Mucosa of descending colon (tissue), 3 donors: Measurements from ENCODE around the gene SUPT7L. TPM values are rescaled to one million over a fixed set of nuclear protein-coding genes. Genes with fewer than 3 reads are reported as not detected.
A peak's percentile ranks its signal among the peaks of the same experiment; 100 is the strongest.

Experiments
- ATAC-seq: fragments of 200-7000 bp; cut with Tn5 transposase; one replicate; pipeline ENCODE4 v1.9.1; 2020; ENCODE audit warnings: mild to moderate bottlenecking, moderate library complexity
- DNase-seq, 3 donors: peaks; one replicate each; pipeline ENCODE4 v3.0.0-alpha.2; 2020
- H3K36me3 ChIP-seq: fragments of 200-600 bp; one replicate; pipeline ENCODE4 v1.8.0; 2021; ENCODE audit warnings: low read depth, mild to moderate bottlenecking
- H3K4me1 ChIP-seq: fragments of 200-600 bp; one replicate; pipeline ENCODE4 v1.8.0; 2021; ENCODE audit warnings: low read depth, mild to moderate bottlenecking
- H3K4me3 ChIP-seq: fragments of 200-600 bp; one replicate; pipeline ENCODE4 v1.8.0; 2021; ENCODE audit warnings: mild to moderate bottlenecking
- H3K9me3 ChIP-seq: fragments of 200-600 bp; one replicate; pipeline ENCODE4 v1.8.0; 2021; ENCODE audit warnings: mild to moderate bottlenecking
- intact Hi-C, 2 donors: fragments of 100-400 bp; cut with DNase I in 1 of 2; cut with micrococcal nuclease in 1 of 2; formaldehyde crosslinking; loops; one replicate each; pipeline versions ENCODE4 v1.11.0 to v1.11.1; 2022; cut with DNase I, micrococcal nuclease
- total RNA-seq, 3 donors: library from RNA; stranded (reverse); fragmentation: NEBNext Ultra II Directional in 2 of 3; extraction: Animal tissue kit (Norgen Biotek cat#: 25700) in 2 of 3; gene quantifications; one replicate each; pipeline versions ENCODE4 v1.2.1 to v1.2.4, GENCODE V29; 2021 to 2023
- TF ChIP-seq, protein P1 (sequence below): fragments of 200-600 bp; IDR thresholded peaks from one replicate; pipeline ENCODE4 v1.8.0; 2022; ENCODE audit warnings: antibody characterized with exemption, mild to moderate bottlenecking
- donor health status: DM: no; HTN: no; CAD: no; lungs with moderate emphysema.
- donor health status: DM: no; HTN: no; CAD: no.
- donor health status: DM: no; HTN: yes; CAD: no.

SUPT7L gene
- total RNA-seq, 3 donors from 2014 or later: 19.5 to 30.3 (median 28.1) TPM

DNA sequence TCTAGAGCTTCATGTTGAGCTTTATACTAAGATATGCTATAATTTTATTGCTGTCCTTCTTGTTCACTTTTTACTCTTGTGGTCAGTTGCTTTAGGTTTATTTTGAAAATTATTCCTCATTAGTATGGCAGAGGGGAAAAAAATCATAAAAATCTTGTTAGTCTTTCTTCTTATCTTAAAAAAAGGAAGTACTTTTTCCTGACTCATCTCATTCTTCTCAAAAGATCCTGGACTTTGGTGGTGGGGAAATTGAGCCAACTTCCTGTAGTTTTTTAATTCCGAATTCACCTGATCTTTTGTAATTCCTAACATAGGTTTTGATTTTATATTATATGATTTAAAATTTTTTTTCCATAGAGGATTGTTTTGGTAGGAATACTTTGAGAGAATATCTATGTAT, 4.0 kb upstream of the SUPT7L start:
- Histone ChIP-seq H3K36me3 (peaks cover 10% of the 10 kb centered on the region), H3K9me3 (no peaks in the 10 kb centered on the region), H3K4me3 (no peak overlapping the region), H3K4me1 (peaks cover 17% of the 10 kb centered on the region)
- intact Hi-C loops: no loop called here
- DNase-seq: no peak
- TF ChIP-seq, protein P1, sequence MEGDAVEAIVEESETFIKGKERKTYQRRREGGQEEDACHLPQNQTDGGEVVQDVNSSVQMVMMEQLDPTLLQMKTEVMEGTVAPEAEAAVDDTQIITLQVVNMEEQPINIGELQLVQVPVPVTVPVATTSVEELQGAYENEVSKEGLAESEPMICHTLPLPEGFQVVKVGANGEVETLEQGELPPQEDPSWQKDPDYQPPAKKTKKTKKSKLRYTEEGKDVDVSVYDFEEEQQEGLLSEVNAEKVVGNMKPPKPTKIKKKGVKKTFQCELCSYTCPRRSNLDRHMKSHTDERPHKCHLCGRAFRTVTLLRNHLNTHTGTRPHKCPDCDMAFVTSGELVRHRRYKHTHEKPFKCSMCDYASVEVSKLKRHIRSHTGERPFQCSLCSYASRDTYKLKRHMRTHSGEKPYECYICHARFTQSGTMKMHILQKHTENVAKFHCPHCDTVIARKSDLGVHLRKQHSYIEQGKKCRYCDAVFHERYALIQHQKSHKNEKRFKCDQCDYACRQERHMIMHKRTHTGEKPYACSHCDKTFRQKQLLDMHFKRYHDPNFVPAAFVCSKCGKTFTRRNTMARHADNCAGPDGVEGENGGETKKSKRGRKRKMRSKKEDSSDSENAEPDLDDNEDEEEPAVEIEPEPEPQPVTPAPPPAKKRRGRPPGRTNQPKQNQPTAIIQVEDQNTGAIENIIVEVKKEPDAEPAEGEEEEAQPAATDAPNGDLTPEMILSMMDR: no peak
- ATAC-seq: no peak

DNA sequence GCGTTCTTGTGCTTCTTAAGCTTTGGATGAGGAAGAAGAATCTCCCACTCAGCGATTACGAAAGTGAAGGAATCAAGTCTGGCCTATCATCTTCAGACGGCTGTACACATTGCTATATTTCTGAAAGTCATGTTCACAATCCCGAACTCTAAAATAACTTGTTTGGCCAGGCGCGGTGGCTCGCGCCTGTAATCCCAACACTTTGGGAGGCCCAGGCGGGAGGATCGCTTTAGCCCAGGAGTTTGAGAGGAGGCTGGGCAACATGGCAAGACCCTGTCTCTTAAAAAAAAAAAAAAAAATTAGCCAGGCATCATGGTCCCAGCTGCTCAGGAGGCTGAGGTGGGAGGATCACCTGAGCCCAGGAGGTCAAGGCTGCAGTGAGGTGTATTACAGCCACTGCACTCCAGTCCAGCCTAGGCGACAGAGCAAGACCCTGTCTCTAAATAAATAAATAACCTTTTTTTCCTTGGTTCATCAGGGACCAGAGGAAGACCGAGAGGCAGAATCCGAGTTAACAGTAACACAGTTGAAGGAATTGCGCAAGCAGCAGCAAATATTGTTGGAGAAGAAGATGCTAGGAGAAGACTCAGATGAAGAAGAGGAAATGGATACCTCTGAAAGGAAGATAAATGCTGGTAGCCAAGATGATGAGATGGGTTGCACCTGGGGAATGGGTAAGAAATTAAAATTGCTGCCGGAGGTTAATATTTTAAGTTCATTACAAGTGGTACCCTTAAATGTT, 1.4 kb upstream of the SUPT7L start:
- ATAC-seq: no peak
- Histone ChIP-seq H3K4me3 (peak overlapping the region; percentile 85), H3K36me3 (peaks cover 6% of the 10 kb centered on the region), H3K4me1 (peaks cover 21% of the 10 kb centered on the region), H3K9me3 (no peaks in the 10 kb centered on the region)
- TF ChIP-seq, protein P1: no peak
- intact Hi-C loops: no loop called here
- no peak for DNase-seq

DNA sequence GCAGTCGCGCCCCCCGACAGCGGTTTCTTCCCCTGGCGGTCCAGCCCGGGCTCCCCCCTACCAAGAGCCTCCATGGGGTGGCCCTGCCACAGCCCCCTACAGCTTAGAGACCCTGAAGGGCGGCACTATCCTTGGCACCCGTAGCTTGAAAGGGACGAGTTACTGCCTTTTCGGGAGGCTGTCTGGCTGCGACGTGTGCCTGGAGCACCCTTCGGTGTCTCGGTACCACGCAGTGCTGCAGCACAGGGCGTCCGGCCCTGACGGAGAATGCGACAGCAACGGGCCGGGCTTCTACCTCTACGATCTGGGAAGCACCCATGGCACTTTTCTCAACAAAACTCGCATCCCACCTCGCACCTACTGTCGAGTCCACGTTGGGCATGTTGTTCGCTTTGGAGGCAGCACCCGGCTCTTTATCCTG, 750 bp upstream of the SUPT7L start:
- Histone ChIP-seq H3K36me3 (no peaks in the 10 kb centered on the region), H3K9me3 (no peaks in the 10 kb centered on the region)

DNA sequence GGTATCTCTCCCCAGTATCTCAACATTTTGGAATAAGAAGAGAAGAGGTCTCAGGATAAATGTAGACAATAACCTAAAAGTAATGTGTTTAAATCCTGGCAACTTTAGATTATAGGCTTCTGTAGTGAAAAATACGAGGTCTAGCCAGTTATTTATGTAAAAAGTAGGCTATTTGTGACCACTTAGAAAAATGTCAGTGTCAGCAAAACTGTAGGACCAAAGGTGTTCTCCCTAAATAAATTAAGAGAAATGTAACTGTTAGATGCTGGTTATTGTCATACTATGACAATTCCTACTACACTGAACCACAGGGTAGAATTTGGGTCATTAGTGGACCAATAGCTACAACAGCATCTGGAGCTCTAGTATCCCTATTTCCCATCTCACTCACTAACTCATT, 2.0 kb downstream of the SUPT7L start:
- intact Hi-C loops: no loop called here
- DNase-seq: no peak
- no peak for ATAC-seq
- TF ChIP-seq, protein P1: no peak
- Histone ChIP-seq H3K36me3 (no peaks in the 10 kb centered on the region), H3K9me3 (no peaks in the 10 kb centered on the region), H3K4me3 (no peak overlapping the region), H3K4me1 (peaks cover 21% of the 10 kb centered on the region)

More for the DNA sequence above, 750 bp upstream of the SUPT7L start:
- peak overlapping the region; percentile 85 for H3K4me3 ChIP-seq
- peaks cover 21% of the 10 kb centered on the region for H3K4me1 ChIP-seq
- TF ChIP-seq, protein P1: no peak
- peak; percentile 47 for ATAC-seq
- no peak for DNase-seq
- intact Hi-C loops: no loop called here

DNA sequence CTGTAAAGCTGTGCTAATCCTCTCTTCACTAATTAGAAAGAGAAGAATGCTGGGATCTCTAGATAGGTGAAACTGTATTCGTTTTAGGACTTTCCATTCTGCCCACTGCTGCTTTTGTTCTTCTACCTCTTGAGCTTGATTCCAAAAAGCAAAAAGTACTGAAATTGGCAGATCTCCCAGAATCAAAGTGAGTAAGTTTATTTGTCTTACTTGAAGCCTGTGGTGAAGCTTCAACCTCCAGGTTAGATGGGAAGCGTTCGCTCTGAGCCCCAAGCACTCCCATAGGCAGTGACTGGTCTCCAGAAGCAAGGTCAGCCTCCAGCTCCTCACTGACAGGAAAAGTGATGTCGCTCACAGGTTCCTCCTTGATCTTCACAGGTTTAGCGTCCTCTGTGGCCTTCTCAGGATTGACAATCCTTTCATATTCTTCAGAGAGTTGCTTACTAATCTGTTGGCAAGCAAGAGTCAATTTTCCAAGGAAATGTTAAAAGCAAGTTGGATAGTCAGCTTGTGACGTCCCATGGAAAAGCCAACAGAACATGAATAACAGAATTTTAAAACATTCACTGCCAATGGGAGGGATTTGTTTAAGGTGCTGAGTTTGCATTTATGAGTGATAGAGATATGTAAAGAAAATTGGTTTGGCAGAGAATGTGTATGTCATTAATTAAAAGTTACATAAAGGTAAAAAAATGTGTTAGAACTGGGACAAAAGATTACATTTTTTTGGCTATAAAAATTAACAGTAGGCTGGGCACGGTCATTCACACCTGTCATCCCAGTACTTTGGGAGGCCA, 8.1 kb downstream of the SUPT7L start:
- DNase-seq (no peak), ATAC-seq (no peak)
- no peaks in the 10 kb centered on the region for H3K4me1 ChIP-seq
- intact Hi-C loops: no loop called here
- H3K36me3 ChIP-seq: no peaks in the 10 kb centered on the region
- TF ChIP-seq, protein P1: no peak
- H3K4me3 ChIP-seq: no peak overlapping the region
- H3K9me3 ChIP-seq: no peaks in the 10 kb centered on the region
